ENCODE results near the gene ABCD3. TPM values are rescaled to one million over a fixed set of nuclear protein-coding genes. Genes with fewer than 3 reads are reported as not detected.
A peak's percentile ranks its signal among the peaks of the same experiment; 100 is the strongest.

ABCD3 gene
- total RNA-seq, 1 donor = 30.4 TPM

DNA sequence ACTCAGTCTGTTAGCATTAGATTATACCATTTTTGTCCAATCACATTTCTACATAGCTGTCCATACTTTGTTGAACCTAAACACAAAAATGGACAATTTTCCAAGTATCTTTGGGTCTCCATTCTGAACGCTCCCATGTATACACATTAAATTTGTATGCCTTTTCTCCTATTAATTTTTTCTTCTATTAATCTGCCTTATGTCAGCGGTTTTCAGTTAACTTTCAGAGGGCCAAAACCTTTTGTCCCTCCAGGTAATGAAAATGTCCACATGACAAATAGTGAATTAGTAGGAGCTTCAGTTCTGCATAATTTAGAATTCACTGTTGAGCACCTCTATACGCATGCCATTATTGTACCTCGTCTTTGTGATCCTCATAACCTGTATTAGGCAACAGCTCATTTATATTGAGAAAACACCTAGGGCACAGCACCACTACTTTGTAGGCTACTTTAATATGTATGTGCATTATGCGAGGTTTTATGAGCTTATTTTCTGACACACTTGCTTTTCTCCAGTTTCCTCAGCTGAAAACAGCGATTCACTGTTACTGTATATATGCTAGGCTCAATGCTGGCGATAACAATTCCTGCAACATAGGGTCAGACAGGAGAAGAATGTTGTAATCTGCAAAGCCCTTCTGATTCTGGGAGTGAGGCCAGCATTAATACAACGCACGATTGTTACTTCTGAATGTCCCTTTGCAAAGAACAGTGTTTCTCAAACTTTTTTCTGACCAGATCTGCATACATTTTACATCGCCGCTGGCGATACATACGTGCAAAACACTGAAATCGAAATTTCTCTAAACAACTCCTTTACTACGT, 1.1 kb upstream of the ABCD3 start:
- Histone ChIP-seq H3K4me1 (ENCODE audit: insufficient read depth, low read length) (peaks cover 21% of the 10 kb centered on the region), H3K36me3 (ENCODE audit: insufficient read depth, low read length) (no peaks in the 10 kb centered on the region), H3K9me3 (ENCODE audit: low read depth, low read length) (no peaks in the 10 kb centered on the region), H4K20me1 (ENCODE audit: insufficient read depth, low read length) (peaks cover 23% of the 10 kb centered on the region), H3K27ac (ENCODE audit: low read depth, low read length) (peak overlapping the region; percentile 87), H3K4me3 (ENCODE audit: insufficient read depth, low read length) (peak overlapping the region; percentile 86), H2AFZ (ENCODE audit: low read length) (peak overlapping the region; percentile 96), H3K79me2 (ENCODE audit: insufficient read depth, low read length) (peaks cover 35% of the 10 kb centered on the region), H3K4me2 (ENCODE audit: insufficient read depth, low read length) (peak overlapping the region; percentile 94), H3K27me3 (ENCODE audit: insufficient read depth, low read length) (peaks cover 10% of the 10 kb centered on the region)
- DNase-seq (ENCODE audit: insufficient read length, low spot score, missing footprints) = peak; percentile 68
- no peak for TF ChIP-seq CTCF (IDR thresholded peaks at IDR 0.05; ENCODE audit: extremely low read depth, low read depth, low read length)

GRCh38 chr1:94417728-94417977, 536 bp upstream of the ABCD3 start:
- Histone ChIP-seq H3K79me2 (ENCODE audit: insufficient read depth, low read length) (peaks cover 40% of the 10 kb centered on the region), H3K4me3 (ENCODE audit: insufficient read depth, low read length) (peak overlapping the region; percentile 86), H2AFZ (ENCODE audit: low read length) (peak overlapping the region; percentile 96), H4K20me1 (ENCODE audit: insufficient read depth, low read length) (peaks cover 28% of the 10 kb centered on the region), H3K4me1 (ENCODE audit: insufficient read depth, low read length) (peaks cover 26% of the 10 kb centered on the region), H3K9me3 (ENCODE audit: low read depth, low read length) (no peaks in the 10 kb centered on the region), H3K27ac (ENCODE audit: low read depth, low read length) (peak overlapping the region; percentile 87), H3K4me2 (ENCODE audit: insufficient read depth, low read length) (peak overlapping the region; percentile 94), H3K36me3 (ENCODE audit: insufficient read depth, low read length) (no peaks in the 10 kb centered on the region), H3K27me3 (ENCODE audit: insufficient read depth, low read length) (peaks cover 8% of the 10 kb centered on the region)
- TF ChIP-seq CTCF (IDR thresholded peaks at IDR 0.05; ENCODE audit: extremely low read depth, low read depth, low read length) = no peak
- no peak for DNase-seq (ENCODE audit: insufficient read length, low spot score, missing footprints)

GRCh38 chr1:94418664-94419655, 771 bp downstream of the ABCD3 start:
- Histone ChIP-seq H3K79me2 (ENCODE audit: insufficient read depth, low read length) (peaks cover 53% of the 10 kb centered on the region), H3K27me3 (ENCODE audit: insufficient read depth, low read length) (peaks cover 4% of the 10 kb centered on the region), H4K20me1 (ENCODE audit: insufficient read depth, low read length) (peaks cover 40% of the 10 kb centered on the region), H3K4me2 (ENCODE audit: insufficient read depth, low read length) (peak overlapping the region; percentile 85), H3K4me1 (ENCODE audit: insufficient read depth, low read length) (peaks cover 30% of the 10 kb centered on the region), H3K36me3 (ENCODE audit: insufficient read depth, low read length) (no peaks in the 10 kb centered on the region), H2AFZ (ENCODE audit: low read length) (peak overlapping the region; percentile 76), H3K9me3 (ENCODE audit: low read depth, low read length) (no peaks in the 10 kb centered on the region), H3K27ac (ENCODE audit: low read depth, low read length) (peak overlapping the region; percentile 60), H3K4me3 (ENCODE audit: insufficient read depth, low read length) (peak overlapping the region; percentile 86)
- peak; percentile 76 for DNase-seq (ENCODE audit: insufficient read length, low spot score, missing footprints)
- no peak for TF ChIP-seq CTCF (IDR thresholded peaks at IDR 0.05; ENCODE audit: extremely low read depth, low read depth, low read length)
